Adrenal gland (tissue), 12 donors: Measurements from ENCODE around the gene RNASE4. TPM values are rescaled to one million over a fixed set of nuclear protein-coding genes. Genes with fewer than 3 reads are reported as not detected.
A peak's percentile ranks its signal among the peaks of the same experiment; 100 is the strongest.

Experiments used
- DNase-seq, 7 donors: peaks; one replicate each; pipeline ENCODE4 v3.0.0-alpha.2; 2019 to 2020
- H3K27ac ChIP-seq, 5 donors: fragments of 200-600 bp; sonication (generic) in 4 of 5; 1 replicate in 3 of 5; 2 replicates in 2 of 5; pipeline versions ENCODE4 v1.5.1 to v1.8.0; 2016 to 2020; ENCODE audit warnings: mild to moderate bottlenecking in 1 of 5
- H3K27me3 ChIP-seq: fragments of 200-600 bp; 2 replicates; pipeline ENCODE4 v1.8.0; 2021
- H3K36me3 ChIP-seq, 2 donors: fragments of 200-600 bp; replicated peaks in 1 of 2; 1 replicate in 1 of 2; 2 replicates in 1 of 2; pipeline versions ENCODE4 v1.5.1 to v1.8.0; 2018 to 2022
- H3K4me1 ChIP-seq, 2 donors: fragments of 200-600 bp; replicated peaks in 1 of 2; 1 replicate in 1 of 2; 2 replicates in 1 of 2; pipeline versions ENCODE4 v1.5.1 to v1.8.0; 2018 to 2021
- H3K4me3 ChIP-seq, 4 donors: fragments of 200-600 bp; sonication (generic) in 3 of 4; one replicate each; pipeline ENCODE4 v1.5.1; 2016 to 2018
- H3K9me3 ChIP-seq, 3 donors: fragments of 200-600 bp; sonication (generic) in 1 of 3; replicated peaks in 1 of 3; 1 replicate in 2 of 3; 2 replicates in 1 of 3; pipeline versions ENCODE4 v1.5.1 to v1.8.0; 2016 to 2021
- POLR2A ChIP-seq, 2 donors: fragments of 450-650 bp; IDR thresholded peaks; one replicate each; pipeline ENCODE4 v1.6.1; 2017; ENCODE audit warnings: antibody characterized with exemption in 2 of 2, mild to moderate bottlenecking in 2 of 2, moderate library complexity in 1 of 2
- WGBS, 4 donors: extraction: QIAGEN DNeasy Blood & Tissue Kit in 2 of 4; methylation state at CpG; one replicate each; pipeline versions ENCODE4 v1.1.5 to v1.1.7; 2013 to 2017; 5-methylcytosine and 5-hydroxymethylcytosine counted together
- intact Hi-C, 2 donors: fragments of 100-400 bp; cut with DNase I; formaldehyde crosslinking; loops; one replicate each; pipeline versions ENCODE4 v1.14.1 to v1.15.0; 2022 to 2023
- polyA plus RNA-seq, 3 donors: library from polyadenylated mRNA; stranded (reverse); fragments of 200-250 nt in 2 of 3; fragments of 350-450 nt in 1 of 3; fragmentation: Illumina TruSeq in 1 of 3; extraction: RNeasy Lipid Tissue Mini Kit (QIAGEN cat#74804) in 1 of 3; gene quantifications; one replicate each; pipeline ENCODE4 v1.2.3, GENCODE V29; 2013 to 2014
- total RNA-seq, 9 donors: library from RNA; depleted of rRNA in 4 of 9; stranded (reverse); fragments of >200 nt in 4 of 9; fragments of 120-200 nt in 1 of 9; fragmentation: NEBNext Ultra II Directional in 1 of 9; extraction: Animal tissue kit (Norgen Biotek cat#: 25700) in 1 of 9; gene quantifications; one replicate each; pipeline versions ENCODE4 v1.1.0 to v1.2.4, GENCODE V29; 2013 to 2023
- TF ChIP-seq, protein P1 (sequence below), 6 experiments: fragments of 450-650 bp in 4 of 6; fragments of 200-600 bp in 2 of 6; sonication (generic) in 1 of 6; IDR thresholded peaks; 1 replicate in 5 of 6; 2 replicates in 1 of 6; pipeline versions ENCODE4 v1.5.1 to v1.8.0; 2016 to 2021; ENCODE audit warnings: antibody characterized with exemption in 6 of 6, mild to moderate bottlenecking in 2 of 6, moderate library complexity in 1 of 6
- donor health status: healthy with polysubstance abuse.
- donor health status: Bipolar disorder and iron deficiency.
- donor health status: DM: yes; HTN: yes; CAD: no.
- donor health status: DM: no; HTN: no; CAD: no.
- donor health status: DM: no; HTN: no; CAD: no.
- donor health status: DM: yes; HTN: yes; CAD: no.

The RNASE4 gene
- total and polyA plus RNA-seq, 12 donors, result 1.2 to 24.9 (median 7.8) TPM

- intact Hi-C loops, result no loop called here
- H3K36me3 ChIP-seq, result no peaks in the 10 kb centered on the region
- peaks cover 6 to 9% of the 10 kb centered on the region in 2 donors for H3K4me1 ChIP-seq
- TF ChIP-seq, protein P1, sequence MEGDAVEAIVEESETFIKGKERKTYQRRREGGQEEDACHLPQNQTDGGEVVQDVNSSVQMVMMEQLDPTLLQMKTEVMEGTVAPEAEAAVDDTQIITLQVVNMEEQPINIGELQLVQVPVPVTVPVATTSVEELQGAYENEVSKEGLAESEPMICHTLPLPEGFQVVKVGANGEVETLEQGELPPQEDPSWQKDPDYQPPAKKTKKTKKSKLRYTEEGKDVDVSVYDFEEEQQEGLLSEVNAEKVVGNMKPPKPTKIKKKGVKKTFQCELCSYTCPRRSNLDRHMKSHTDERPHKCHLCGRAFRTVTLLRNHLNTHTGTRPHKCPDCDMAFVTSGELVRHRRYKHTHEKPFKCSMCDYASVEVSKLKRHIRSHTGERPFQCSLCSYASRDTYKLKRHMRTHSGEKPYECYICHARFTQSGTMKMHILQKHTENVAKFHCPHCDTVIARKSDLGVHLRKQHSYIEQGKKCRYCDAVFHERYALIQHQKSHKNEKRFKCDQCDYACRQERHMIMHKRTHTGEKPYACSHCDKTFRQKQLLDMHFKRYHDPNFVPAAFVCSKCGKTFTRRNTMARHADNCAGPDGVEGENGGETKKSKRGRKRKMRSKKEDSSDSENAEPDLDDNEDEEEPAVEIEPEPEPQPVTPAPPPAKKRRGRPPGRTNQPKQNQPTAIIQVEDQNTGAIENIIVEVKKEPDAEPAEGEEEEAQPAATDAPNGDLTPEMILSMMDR (IDR thresholded peaks at IDR 0.05), result no peak
- no peak for TF ChIP-seq POLR2A (IDR thresholded peaks at IDR 0.05)
- H3K27ac ChIP-seq, result no peak overlapping the region
- H3K9me3 ChIP-seq, result no peaks in the 10 kb centered on the region
- 70 to 90% (median 77%) methylated on average over 2 of the region's 2 CpGs for WGBS, 4 donors
- no peak overlapping the region for H3K4me3 ChIP-seq
- no peak for DNase-seq
- H3K27me3 ChIP-seq, result no peaks in the 10 kb centered on the region
These were observed 8.3 kb upstream of the RNASE4 start for GRCh38 chr14:20676072-20676471.

- H3K4me3 ChIP-seq, result no peak overlapping the region
- peak in 5 of 7 donors; percentile 9 to 65 (median 45) for DNase-seq
- no peaks in the 10 kb centered on the region for H3K27me3 ChIP-seq
- WGBS, 4 donors, result 89 to 91% (median 90%) methylated on average over 1 of the region's 1 CpG
- H3K4me1 ChIP-seq, result peaks cover 11 to 16% of the 10 kb centered on the region in 2 donors
- no peaks in the 10 kb centered on the region for H3K36me3 ChIP-seq
- intact Hi-C loops, result loop anchor here in 1 of 2 donors (5.0 to 10.0 kb wide), 2 partner anchors 68 to 355 kb away; no protein-coding TSS in a partner anchor
- no peaks in the 10 kb centered on the region for H3K9me3 ChIP-seq
- no peak overlapping the region for H3K27ac ChIP-seq
- TF ChIP-seq, protein P1 (IDR thresholded peaks at IDR 0.05), result no peak
- no peak for TF ChIP-seq POLR2A (IDR thresholded peaks at IDR 0.05)
These were observed 4.5 kb upstream of the RNASE4 start for GRCh38 chr14:20679907-20680306.

- intact Hi-C loops, result loop anchor here in 1 of 2 donors (5.0 to 10.0 kb wide), 2 partner anchors 68 to 356 kb away; no protein-coding TSS in a partner anchor
- Histone ChIP-seq H3K9me3 (no peaks in the 10 kb centered on the region), H3K4me1 (peaks cover 11 to 16% of the 10 kb centered on the region in 2 donors), H3K27me3 (no peaks in the 10 kb centered on the region), H3K27ac (no peak overlapping the region), H3K36me3 (no peaks in the 10 kb centered on the region), H3K4me3 (peak overlapping the region in 1 of 4 donors; percentile 63)
- 56 to 63% (median 59%) methylated on average over 8 of the region's 8 CpGs for WGBS, 4 donors
- peak in 1 of 7 donors; percentile 3 for DNase-seq
- TF ChIP-seq, protein P1 (IDR thresholded peaks at IDR 0.05), result no peak
- no peak for TF ChIP-seq POLR2A (IDR thresholded peaks at IDR 0.05)
These were observed 4.0 kb upstream of the RNASE4 start for GRCh38 chr14:20680363-20680762.

DNA sequence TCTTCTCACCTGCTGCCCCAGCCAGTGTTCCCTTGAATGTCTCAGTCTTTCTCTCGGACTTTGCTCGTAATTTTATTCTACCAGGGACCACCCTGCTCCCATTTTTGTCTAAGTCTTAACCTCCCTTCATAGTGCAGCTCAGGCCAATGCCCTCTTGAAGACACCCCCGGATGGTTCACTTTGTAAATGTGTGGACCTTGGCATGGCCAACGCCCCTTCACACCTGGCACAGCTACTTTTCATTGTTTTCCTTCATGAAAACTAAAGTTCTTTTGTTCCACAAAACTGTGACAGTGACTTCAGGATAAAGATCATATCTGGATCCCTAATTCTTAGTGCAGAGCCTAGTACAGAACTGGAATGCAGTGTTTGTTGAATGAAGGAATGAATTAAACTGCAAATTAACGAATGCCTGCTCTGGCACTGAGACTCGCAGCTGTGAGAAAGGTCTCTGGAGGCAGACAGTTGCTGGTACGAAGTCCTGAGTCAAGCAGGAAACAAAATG, 3.5 kb upstream of the RNASE4 start:
- peak in 2 of 7 donors; percentile 68 to 79 for DNase-seq
- H3K27ac ChIP-seq, result peak overlapping the region; percentile 95 to 100 (median 100)
- intact Hi-C loops, result loop anchor here in 1 of 2 donors (5.0 to 10.0 kb wide), 2 partner anchors 69 to 356 kb away; no protein-coding TSS in a partner anchor
- no peaks in the 10 kb centered on the region for H3K9me3 ChIP-seq
- H3K4me1 ChIP-seq, result peaks cover 11 to 16% of the 10 kb centered on the region in 2 donors
- TF ChIP-seq POLR2A (IDR thresholded peaks at IDR 0.05), result no peak
- TF ChIP-seq, protein P1 (IDR thresholded peaks at IDR 0.05), result no peak
- H3K4me3 ChIP-seq, result peak overlapping the region in 1 of 4 donors; percentile 63
- WGBS, 4 donors, result 9 to 15% (median 11%) methylated on average over 7 of the region's 7 CpGs
- no peaks in the 10 kb centered on the region for H3K27me3 ChIP-seq
- H3K36me3 ChIP-seq, result no peaks in the 10 kb centered on the region
